ENCODE data around the gene PLPP3.

PLPP3 gene

DNA sequence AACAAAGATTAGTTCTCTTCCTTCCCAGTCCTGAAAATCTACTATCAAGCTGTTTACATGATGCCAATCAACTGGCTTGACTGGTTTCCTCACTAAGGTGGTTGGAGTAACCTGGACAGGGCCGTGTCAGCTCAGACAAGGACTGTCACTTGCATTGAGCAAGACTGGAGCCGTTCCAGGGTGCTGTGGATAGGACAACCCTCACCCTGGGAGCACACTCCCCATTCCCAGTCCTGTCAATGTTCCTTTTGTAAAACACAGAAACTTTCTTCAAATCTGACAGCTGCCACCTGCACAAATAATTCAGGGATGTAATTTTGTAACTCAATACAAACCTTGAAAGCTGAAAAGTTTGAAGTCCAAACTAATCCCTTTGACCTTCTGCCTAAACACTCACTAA lies 31.4 kb downstream of the PLPP3 start:
- no peak for DNase-seq (ENCODE audit: low read depth)

DNA sequence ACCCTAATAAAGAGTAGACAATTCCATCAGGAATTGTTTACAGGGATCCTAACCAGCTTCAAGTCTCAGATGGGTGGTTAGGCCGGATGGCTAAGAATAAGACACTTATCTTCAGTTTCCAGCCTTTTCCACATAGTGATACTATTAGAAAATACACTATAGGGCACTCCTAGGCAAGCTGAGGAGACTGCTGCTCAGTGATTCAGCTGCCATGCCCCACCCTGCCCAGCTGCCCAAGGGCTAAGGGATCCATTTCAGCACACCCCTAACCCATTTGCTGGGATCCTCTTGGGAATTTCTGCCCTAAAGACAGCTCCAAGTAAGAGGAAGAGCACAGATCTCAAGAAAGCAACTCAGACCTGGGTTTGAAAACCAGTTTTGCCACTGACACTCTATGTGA lies 31.9 kb downstream of the PLPP3 start:
- DNase-seq (ENCODE audit: low read depth), result no peak

DNA sequence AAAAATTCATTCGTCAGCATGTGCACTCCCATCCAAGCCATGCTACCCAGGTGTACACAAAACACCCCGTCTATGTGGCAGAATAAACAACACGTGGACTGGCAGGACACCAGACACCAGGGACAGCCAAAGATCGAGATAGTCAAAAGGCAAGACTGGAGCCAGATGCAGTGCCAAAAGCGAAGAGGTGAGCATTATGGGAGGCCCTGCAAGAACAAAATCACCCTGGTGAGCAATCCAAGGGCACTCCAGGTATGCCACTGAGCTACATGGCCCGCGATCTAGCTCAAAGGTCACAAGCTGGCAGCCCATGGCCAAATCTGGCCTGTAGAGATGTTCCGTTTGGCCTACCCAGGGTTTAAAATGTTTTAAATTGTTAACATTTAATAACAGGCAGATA lies 33.7 kb downstream of the PLPP3 start:
- DNase-seq (ENCODE audit: low read depth), result no peak

DNA sequence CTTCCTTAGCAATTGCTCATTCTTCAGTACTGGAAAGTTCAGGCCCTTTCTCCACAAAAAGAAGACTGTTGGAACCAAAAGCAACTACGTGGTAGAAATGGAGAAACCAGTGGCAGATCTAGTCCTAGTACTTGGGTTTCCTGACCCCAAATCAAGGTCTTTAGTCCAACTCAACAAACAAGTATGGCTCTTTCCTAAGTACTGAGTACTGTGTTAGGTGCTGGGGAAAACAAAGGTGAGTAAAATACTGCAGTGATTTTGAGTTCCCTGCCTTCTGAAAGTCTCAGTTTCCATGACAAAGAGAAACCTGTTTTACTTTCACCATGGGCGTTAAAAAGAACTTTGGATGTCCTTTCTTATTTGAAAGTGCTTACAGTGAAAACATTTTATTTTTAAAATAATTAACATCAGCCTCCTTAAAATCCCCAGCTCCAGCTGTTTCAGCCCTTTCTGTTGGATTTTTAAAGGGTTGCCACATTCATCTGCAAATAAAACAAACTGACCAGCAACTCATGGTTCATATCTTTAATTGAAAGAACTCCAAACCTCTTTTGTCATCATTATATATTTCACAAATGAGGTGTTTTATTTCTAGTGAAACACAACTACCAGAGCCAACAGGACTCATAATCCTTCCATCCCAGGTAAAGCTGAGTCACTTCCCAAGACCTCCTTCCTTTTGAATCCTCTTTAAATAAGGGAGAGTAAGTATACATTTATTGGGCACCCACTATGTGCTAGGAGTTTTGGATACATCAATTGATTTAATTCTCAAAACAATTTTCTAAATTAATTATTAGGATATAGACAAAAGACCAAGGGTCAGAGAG lies 35.4 kb downstream of the PLPP3 start:
- DNase-seq (ENCODE audit: low read depth), result no peak

DNA sequence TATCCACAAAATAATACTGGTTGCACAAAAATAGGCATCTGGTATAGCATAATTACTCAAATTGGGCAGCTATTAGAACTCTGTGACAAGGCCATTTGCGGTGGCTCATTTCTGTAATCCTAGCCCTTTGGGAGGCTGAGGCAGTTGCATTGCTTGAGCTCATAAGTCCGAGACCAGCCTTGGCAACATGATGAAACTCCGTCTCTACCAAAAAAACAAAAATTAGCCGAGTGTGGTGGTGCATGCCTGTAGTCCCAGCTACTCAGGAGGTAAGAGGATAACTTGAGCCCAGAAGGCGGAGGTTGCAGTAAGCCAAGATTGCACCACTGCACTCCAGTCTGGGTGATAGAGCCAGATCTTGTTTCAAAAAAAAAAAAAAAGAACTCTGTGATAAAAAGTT lies 36.7 kb downstream of the PLPP3 start:
- no peak for DNase-seq (ENCODE audit: low read depth)

DNA sequence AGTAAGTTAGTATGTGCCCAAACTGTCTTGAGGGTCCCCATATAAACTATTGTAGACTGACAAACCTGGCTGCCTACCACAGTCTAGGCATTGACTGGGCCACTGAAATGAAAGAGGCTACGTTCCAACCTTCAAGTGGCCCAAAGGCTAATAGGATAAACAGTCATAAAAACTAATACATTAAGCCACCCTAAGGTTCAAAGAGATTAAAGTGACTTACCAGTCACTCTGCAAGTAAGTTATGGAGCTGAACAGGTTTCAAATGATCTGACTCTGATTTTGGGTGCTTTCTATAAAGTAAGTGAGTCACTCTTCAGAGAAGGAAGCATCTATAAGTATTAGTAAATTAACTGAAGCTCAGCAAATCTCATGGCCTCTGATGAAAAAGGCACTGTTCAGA lies 38.0 kb downstream of the PLPP3 start:
- DNase-seq (ENCODE audit: low read depth), result no peak

DNA sequence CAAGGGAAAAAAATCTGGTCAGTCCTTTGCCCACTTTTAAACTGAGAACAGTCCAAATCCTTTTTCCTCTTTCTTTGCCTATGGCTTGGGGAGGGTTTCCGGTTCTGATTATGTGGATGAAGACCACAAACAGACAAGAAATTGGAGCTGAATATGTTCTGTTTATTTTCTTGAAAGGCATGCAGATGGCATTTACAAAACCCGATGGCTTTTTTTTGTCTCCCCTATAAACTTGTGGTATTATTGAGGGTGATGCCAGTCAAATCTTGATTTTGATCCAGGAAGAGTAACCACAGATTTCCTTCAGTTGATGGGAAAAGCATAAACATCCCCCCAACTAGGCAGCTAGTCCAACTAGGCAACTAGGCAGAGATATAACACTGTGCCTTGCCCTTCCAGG lies 38.9 kb downstream of the PLPP3 start:
- DNase-seq (ENCODE audit: low read depth), result no peak

DNA sequence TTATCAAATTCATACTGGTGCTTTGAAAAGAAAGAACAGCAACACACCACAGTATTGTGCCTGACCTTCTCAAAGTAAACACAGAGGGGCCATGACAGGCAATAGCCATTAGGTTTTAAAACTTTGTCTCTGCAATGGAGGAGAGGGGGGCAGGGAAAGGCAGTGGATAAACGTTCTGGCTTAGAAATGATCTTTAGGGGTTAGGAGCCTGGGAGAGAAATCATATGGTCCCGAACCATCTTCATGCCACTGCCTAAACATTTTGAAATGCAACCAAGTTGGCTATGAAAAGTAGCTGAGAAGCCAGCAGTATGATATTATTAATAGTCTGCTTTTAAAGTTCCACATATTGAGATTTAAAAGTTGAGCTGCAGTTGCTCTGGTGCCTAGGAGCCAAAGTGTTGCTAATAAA lies 39.8 kb downstream of the PLPP3 start:
- DNase-seq (ENCODE audit: low read depth), result no peak

DNA sequence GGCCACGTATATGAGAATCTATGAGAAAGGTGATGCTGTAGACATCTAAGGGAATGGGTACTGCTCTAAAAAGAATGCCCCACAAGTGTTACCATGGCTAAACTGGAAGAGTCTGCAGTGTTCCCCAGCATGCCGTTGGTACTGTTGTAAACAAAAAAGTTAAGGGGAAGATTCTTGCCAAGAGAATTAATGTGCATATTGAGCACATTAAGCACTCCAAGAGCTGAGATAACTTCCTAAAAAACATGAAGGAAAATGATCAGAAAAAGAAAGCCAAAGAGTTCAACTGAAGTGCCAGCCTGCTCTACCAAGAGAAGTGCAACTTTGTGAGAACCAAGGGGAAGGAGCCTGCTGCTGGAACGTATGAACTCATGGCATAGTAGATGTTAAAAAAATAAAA lies 40.8 kb downstream of the PLPP3 start:
- DNase-seq (ENCODE audit: low read depth), result no peak

DNA sequence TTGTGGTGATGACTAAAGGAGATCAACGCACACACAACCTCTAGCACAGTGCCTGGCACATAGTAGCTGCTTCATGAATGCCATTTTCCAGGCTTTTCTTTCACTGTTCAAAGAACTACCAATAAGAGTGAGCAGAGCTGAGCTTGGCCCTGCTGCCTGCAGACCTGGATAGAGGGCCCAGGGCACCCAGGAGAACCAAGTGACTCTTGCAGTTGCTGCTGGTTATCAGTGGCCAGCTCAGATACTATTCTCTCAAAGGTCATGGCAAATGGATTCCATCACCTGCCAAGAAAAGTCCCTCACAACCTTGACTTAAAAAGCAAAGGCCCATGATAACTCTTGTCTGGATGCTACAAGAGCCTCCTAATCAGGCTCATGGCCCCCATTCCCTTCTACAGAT lies 41.7 kb downstream of the PLPP3 start:
- no peak for DNase-seq (ENCODE audit: low read depth)

DNA sequence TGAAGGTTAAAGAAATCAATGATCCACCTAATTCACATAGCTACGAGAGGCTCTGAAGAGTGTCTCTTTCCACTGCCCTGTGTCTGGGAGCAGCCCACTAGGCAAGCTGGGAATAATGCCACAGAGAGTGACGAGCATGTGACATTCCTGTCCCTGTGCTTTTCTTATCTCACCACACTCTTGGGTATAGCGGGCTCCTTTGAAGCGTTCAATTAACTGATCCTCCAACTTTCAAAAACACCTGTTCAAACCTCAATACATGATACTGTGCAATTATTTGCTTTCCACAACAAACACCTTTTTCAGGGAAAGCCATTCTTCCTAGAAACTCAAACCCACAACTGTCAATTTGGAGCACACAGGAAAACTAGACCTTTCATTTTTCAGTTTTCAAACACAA lies 43.4 kb downstream of the PLPP3 start:
- no peak for DNase-seq (ENCODE audit: low read depth)

DNA sequence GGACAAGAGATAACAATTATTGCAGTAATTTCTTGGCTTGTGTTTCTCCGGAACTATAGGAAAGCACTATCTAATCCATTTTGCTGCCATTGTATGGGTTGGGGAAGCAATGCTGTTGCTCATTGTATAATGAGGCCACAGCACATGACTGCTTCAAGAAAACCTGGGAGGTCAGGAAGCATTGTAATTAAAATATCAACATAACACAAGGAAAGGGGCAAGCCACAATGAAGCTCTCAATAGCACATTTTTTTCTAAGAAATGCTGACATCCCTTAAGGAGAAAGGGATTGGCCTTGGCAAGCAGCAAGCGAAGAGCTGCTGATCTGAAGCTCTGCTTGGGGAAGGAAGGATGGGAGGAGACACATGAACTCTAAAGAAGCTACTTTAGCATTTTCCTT lies 44.0 kb downstream of the PLPP3 start:
- no peak for DNase-seq (ENCODE audit: low read depth)

DNA sequence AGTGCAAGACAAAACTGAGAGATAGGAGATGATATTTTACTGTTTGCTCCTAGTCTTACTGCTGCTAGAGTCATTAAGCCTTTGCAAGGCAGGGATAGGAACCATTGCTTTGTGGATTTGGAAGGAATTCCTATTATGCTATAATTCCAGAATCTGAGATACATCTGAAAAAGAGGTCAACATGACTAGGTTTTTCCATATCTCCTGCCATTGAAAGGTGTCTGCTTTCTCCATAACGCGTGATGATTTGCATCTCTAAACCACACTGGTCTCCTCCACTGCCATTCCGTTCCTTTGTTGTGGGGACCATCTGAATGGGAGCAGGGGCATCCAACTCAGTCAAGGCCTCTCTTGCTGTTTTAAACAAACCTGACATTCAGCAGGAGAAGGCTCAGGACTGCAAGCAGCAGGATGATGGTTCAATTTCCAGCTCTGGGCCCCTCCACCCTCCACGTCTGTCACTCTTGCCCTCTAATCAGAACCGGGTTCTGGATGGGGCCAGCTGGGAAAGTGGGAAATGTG lies 45.2 kb downstream of the PLPP3 start:
- DNase-seq (ENCODE audit: low read depth), result no peak

DNA sequence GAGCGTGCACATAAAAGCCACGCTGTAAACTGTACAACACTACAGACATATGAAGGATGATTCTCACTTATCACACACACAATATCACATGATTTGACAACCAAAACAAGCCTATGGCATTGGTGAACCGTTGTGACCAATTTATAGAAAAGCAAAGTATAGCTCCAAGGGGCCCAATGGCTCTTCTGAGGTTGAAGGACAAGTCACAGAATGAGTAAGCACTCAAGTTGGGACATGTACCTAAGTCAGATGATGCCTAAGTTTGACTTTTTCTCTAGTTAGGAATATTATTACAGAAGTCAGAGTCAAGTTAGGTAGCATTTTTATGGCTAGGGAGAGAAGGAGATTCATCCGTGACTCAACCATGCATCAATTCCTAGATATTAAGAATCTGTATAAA lies 45.7 kb downstream of the PLPP3 start:
- DNase-seq (ENCODE audit: low read depth), result no peak

DNA sequence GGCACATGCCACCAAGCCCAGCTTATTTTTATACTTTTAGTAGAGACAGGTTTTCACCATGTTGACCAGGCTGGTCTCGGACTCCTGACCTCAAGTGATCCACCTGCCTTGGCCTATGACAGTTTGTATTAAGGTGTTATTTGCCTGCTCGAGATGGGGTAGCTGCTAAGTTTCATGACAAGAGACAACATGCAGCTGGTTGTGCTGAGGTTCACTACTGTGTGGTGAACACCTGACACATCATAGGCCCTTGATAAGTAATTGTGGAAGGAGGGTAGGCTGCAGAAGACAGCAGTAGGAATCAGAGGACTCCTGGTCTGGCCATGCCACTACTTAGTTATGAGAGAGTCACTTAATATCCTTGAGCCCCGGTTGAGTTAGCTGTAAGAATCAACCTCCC lies 46.2 kb downstream of the PLPP3 start:
- no peak for DNase-seq (ENCODE audit: low read depth)

DNA sequence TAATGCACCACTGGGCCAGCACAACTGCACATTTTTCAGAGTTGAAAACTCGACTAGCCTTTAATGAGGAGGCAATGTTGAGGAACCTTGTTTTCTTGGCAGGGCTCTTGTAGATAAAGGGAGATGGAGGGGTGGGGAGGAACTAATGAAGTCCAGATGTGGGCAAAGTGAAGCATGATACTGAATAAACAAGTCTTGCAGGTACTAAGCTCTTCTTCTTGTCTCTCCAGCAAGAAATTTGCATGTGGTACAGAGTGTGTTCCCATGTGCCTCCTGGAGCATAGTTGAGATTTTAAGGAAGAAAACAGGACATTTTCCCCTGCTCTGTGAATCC lies 47.0 kb downstream of the PLPP3 start:
- no peak for DNase-seq (ENCODE audit: low read depth)

DNA sequence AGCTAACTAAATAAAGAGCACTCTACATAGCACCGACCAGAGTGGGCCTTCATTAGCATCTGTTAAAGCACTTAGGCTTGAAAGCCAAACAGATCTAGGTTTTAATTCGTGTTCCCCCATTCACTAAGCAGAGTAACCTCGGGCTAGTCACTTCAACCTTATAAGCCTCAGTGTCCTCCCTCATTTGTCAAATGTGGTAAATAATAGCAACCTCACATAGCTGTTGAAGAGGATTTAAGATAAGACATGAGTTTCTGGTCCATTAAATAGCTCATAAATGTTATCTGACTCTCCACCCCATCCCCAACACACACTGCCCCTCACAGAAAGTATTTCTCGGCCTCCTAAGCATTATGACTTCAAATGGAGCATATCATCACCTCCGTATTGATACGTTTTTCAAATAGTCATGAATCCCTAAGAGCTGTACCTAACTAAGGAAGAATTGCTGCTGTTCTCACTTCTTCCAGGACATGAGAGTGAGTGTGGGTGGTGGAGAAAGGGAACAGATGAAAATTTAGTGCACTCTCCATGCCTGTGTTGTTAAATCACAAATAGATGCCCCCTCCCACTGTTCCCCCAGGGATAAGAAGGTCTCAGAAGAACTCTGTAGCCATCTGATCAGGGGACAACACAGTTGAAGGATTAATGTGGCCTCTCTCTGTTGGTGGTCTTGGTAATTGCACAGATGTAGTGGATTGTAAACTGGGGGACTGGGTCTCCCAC lies 47.6 kb downstream of the PLPP3 start:
- no peak for DNase-seq (ENCODE audit: low read depth)

DNA sequence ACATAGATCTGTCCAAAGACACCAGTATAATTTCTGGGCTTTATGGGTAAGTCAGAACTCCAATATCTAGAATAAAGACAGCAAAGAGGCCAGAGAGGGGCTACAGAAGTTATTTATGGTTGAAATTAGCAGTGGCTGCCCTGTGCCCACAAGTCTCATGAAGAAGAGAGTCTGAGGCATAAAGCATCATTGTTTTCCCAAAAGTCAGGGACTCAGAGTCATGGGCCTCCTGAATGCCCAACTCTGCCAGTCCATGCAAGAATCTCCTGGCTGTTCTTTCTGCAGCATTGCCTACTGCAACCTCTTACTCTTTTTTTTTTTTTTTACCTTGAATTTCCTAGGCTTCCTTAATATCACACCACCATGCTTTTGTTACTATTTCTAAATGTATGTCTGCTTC lies 49.6 kb downstream of the PLPP3 start:
- no peak for DNase-seq (ENCODE audit: low read depth)

DNA sequence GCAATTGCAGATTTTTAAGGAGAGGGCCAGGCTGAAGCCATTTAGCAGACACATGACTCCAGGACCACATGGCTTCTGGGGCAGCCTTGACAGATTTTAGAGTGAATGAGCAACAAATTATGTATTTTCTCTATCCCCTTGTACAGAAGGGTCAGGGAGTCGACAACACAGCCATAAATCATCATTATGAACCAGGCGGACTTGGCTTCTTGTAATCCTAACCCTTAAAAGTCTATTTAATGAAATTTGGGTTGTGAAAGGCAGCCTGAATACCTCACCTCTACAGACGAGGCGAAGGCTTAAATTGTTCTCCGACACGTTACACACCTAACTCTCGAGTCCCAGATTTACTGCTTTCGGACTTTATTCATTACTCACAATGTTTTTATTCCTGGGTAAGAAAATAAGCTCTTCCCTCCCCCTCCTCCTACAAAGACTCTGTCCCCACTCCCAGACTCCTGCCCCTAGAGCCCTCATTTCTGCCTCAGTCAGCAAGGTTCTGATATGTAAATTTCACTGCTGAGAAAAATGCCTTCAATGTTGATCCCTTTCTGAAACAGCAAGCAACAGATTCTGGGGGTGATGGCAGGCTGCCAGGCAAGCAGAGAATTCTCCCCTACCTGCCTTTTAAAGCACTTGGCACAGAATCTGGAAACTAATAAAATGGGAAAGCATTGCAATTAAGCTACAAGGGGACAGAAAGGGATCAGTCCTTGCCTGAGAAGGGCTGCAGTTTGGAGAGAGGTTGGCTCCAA lies 51.6 kb downstream of the PLPP3 start:
- no peak for DNase-seq (ENCODE audit: low read depth)

DNA sequence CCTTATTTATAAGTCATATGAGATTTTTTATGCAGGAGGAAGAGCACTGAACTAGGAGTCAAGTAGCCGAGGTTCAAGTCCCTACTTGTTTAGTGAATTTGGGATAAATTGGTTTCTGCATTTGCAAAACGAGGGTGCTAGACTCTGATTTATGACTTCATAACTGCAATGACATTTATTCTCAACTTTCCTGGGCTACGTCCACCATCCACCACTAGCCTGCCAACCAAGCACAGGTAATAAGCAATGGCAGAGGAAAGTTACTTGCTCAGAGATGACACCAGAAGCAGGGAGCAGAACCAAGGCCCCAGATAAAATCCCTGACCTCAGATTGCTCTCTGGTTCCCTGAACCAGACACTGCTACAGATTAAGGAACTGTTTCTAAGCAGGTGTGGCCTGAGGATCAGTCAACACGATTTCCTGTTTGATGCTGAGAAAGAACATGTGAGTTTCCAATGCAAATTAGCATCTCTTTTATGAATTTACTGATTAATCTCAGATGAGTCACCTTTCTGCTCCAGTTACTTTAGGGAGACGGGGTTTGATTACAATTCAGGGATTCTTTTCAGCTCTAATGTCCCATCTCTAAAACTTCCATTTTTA lies 52.7 kb downstream of the PLPP3 start:
- DNase-seq (ENCODE audit: low read depth), result no peak

DNA sequence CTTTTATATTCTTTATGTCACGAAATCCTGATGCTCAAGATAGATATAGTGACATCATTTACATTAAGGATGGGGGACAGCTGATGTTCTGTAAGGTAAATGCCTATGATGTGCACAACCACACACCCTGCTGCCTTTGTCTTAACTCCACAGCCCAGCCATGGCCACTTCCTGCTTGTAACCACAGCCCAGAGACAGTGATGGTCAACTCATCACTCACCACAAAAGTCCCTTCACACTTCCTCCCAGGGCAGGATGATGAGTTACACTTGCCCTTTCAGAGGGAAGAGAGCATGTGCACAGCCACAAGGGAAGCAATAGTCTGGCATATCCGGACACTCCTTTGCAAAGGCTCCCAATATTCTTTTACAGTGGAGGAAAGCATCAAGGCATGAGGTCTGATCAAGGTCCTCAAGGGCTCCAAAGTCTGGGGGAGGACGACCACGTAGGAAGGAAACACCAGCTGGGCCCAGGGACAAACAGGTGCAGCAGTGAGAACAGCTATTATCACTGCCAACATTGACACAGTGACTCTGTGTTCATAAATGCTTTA lies 53.8 kb downstream of the PLPP3 start:
- DNase-seq (ENCODE audit: low read depth), result no peak

DNA sequence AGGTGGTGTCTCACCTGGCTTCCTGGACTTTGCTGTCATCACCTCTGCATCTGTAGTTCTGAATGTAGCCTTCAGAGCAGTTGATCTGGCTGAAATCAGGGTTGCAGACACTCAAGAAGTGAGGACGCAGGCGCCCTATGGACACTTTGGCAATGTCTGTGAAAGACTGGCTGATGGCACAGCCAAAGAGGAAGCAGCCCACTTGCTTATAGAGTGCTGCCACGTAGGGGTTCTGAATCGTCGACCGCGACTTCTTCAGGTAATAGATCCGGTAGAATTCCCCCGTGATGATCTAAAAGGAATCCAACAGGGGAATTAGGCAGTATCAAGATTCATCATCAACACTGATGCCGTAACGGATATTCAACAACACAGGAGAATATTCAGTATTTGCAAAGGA lies 55.1 kb downstream of the PLPP3 start:
- DNase-seq (ENCODE audit: low read depth), result no peak
